ENCODE data around the gene DNAJC22.
"Not testable (repeated sequence)": the region's sequence is repeated elsewhere in the genome, so short reads cannot be mapped to it uniquely, and the experiment has no call there.

Gene DNAJC22

DNA sequence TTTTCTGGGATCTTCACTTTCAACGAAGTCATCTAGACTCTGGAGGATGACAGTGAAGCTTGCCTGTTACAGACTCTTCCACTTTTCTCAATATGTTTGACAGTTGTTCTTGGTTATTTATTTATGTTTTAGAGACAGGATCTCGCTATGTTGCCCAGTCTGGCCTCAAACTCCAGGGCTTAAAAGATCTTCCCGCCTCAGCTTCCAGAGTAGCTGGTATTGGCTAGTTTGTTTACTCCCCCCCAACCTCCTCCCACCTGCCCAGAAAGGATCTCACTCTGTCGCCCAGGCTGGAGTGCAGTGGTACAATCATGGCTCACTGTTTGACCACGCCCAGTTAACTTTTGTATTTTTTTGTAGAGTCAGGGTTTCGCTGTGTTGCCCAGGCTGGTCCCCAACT lies 23.9 kb downstream of the DNAJC22 start:
- Histone ChIP-seq H3K79me2 (ENCODE audit: insufficient read depth, low read length) (peaks cover 43% of the 10 kb centered on the region), H3K27me3 (ENCODE audit: insufficient read depth, low read length) (no peaks in the 10 kb centered on the region), H3K36me3 (ENCODE audit: insufficient read depth, low read length) (peaks cover 10% of the 10 kb centered on the region; the same call in 1 of the 2 replicates), H3F3A (ENCODE audit: insufficient read depth, low read length) (no peaks in the 10 kb centered on the region), H3K4me3 (ENCODE audit: low read depth, low read length, poor library complexity, severe bottlenecking) (no peak overlapping the region), H4K20me1 (ENCODE audit: insufficient read depth, low read length) (no peaks in the 10 kb centered on the region), H2AFZ (ENCODE audit: low read length) (no peak overlapping the region), H3K9ac (ENCODE audit: low read length) (no peak overlapping the region), H3K4me1 (ENCODE audit: insufficient read depth, low read length, severe bottlenecking) (peaks cover 30% of the 10 kb centered on the region), H3K27ac (ENCODE audit: low read depth, low read length, poor library complexity, severe bottlenecking) (peak overlapping the region; percentile 77), H3K9me3 (ENCODE audit: low read length) (no peaks in the 10 kb centered on the region), H3K4me2 (ENCODE audit: low read length) (no peak overlapping the region), H3K9me2 (ENCODE audit: low read depth, low read length) (no peaks in the 10 kb centered on the region)
- TF ChIP-seq, protein P1, sequence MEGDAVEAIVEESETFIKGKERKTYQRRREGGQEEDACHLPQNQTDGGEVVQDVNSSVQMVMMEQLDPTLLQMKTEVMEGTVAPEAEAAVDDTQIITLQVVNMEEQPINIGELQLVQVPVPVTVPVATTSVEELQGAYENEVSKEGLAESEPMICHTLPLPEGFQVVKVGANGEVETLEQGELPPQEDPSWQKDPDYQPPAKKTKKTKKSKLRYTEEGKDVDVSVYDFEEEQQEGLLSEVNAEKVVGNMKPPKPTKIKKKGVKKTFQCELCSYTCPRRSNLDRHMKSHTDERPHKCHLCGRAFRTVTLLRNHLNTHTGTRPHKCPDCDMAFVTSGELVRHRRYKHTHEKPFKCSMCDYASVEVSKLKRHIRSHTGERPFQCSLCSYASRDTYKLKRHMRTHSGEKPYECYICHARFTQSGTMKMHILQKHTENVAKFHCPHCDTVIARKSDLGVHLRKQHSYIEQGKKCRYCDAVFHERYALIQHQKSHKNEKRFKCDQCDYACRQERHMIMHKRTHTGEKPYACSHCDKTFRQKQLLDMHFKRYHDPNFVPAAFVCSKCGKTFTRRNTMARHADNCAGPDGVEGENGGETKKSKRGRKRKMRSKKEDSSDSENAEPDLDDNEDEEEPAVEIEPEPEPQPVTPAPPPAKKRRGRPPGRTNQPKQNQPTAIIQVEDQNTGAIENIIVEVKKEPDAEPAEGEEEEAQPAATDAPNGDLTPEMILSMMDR (IDR thresholded peaks at IDR 0.05; ENCODE audit: low read length): no peak
- TF ChIP-seq EZH2 (IDR thresholded peaks at IDR 0.05; ENCODE audit: borderline replicate concordance, low read length): no peak

DNA sequence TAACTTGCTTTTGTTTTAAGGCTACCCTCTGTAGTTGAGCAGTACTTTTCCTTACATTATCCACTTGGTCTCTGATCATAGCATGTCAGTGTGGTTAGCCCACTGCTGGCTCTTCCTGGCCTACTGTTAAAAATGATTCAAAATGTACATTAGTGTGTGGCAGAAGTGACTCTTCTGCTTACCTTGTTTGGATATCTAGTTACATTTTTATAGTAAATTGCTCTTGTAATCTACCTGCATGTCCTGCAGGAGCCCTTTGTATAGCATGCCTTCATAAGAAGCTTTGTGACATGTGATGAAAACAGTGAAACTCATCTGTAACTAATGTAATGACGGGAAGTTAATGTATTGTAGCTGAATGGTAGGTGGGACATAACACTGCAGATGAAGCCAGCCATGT lies 28.7 kb downstream of the DNAJC22 start:
- peaks cover 39% of the 10 kb centered on the region for H3K79me2 ChIP-seq (ENCODE audit: insufficient read depth, low read length)
- no peak overlapping the region for H3K4me2 ChIP-seq (ENCODE audit: low read length)
- no peak overlapping the region for H2AFZ ChIP-seq (ENCODE audit: low read length)

DNA sequence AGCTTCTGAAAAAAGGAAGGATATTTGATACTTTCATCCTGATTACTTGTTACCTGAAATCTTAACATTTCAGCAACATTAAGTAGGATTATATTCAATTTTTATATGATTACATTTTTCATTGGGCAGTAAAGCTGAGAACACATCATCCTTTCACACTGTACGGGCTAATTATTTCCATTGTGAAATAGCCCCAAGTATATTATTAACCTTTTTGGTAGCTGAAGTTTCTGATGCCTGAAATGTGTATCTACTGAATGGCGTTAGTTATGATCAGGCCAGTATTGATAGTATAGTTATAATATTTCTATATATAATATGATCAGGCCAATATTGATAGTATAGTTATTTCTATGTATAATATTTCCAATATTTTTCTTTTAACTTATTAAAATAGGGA lies 30.7 kb downstream of the DNAJC22 start:
- H3K79me2 ChIP-seq (ENCODE audit: insufficient read depth, low read length): peaks cover 42% of the 10 kb centered on the region
- no peak for TF ChIP-seq EZH2 (IDR thresholded peaks at IDR 0.05; ENCODE audit: borderline replicate concordance, low read length)
- TF ChIP-seq, protein P1 (IDR thresholded peaks at IDR 0.05; ENCODE audit: low read length): no peak
- no peaks in the 10 kb centered on the region for H4K20me1 ChIP-seq (ENCODE audit: insufficient read depth, low read length)

More for the DNA sequence above, 28.7 kb downstream of the DNAJC22 start:
- H3K36me3 ChIP-seq (ENCODE audit: insufficient read depth, low read length): peaks cover 10% of the 10 kb centered on the region; the same call in 1 of the 2 replicates
- no peaks in the 10 kb centered on the region for H3K27me3 ChIP-seq (ENCODE audit: insufficient read depth, low read length)
- no peaks in the 10 kb centered on the region for H3F3A ChIP-seq (ENCODE audit: insufficient read depth, low read length)
- no peak overlapping the region for H3K4me3 ChIP-seq (ENCODE audit: low read depth, low read length, poor library complexity, severe bottlenecking)
- H3K9ac ChIP-seq (ENCODE audit: low read length): no peak overlapping the region
- no peaks in the 10 kb centered on the region for H4K20me1 ChIP-seq (ENCODE audit: insufficient read depth, low read length)
- no peak for TF ChIP-seq EZH2 (IDR thresholded peaks at IDR 0.05; ENCODE audit: borderline replicate concordance, low read length)
- TF ChIP-seq, protein P1 (IDR thresholded peaks at IDR 0.05; ENCODE audit: low read length): no peak
- no peaks in the 10 kb centered on the region for H3K4me1 ChIP-seq (ENCODE audit: insufficient read depth, low read length, severe bottlenecking)
- H3K9me2 ChIP-seq (ENCODE audit: low read depth, low read length): no peaks in the 10 kb centered on the region
- H3K9me3 ChIP-seq (ENCODE audit: low read length): no peaks in the 10 kb centered on the region
- H3K27ac ChIP-seq (ENCODE audit: low read depth, low read length, poor library complexity, severe bottlenecking): no peak overlapping the region

DNA sequence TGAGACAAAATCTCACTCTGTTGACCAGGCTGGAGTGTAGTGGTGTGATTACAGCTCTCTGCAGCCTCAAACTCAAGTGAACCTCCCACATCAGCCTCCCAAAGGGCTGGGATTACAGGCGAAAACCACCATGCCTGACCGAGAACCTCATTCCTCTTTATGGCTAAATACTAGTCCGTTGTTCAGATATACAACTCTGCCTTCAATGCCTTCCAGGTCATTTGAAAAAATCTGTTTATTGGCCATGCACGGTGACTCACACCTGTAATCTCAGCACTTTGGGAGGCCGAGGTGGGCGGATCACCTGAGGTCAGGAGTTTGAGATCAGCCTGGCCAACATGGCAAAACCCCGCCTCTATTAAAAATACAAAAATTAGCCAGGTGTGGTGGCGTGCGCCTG lies 33.5 kb downstream of the DNAJC22 start:
- not testable (repeated sequence) for H3K9me2 ChIP-seq (ENCODE audit: low read depth, low read length); H3K4me3 ChIP-seq (ENCODE audit: low read depth, low read length, poor library complexity, severe bottlenecking); H2AFZ ChIP-seq (ENCODE audit: low read length); H3K4me1 ChIP-seq (ENCODE audit: insufficient read depth, low read length, severe bottlenecking); H3K4me2 ChIP-seq (ENCODE audit: low read length); H3F3A ChIP-seq (ENCODE audit: insufficient read depth, low read length); H3K27ac ChIP-seq (ENCODE audit: low read depth, low read length, poor library complexity, severe bottlenecking); H4K20me1 ChIP-seq (ENCODE audit: insufficient read depth, low read length); H3K9me3 ChIP-seq (ENCODE audit: low read length); H3K27me3 ChIP-seq (ENCODE audit: insufficient read depth, low read length); H3K36me3 ChIP-seq (ENCODE audit: insufficient read depth, low read length); H3K9ac ChIP-seq (ENCODE audit: low read length)
- peaks cover 54% of the 10 kb centered on the region for H3K79me2 ChIP-seq (ENCODE audit: insufficient read depth, low read length)

More for the DNA sequence above, 30.7 kb downstream of the DNAJC22 start:
- H3K4me1 ChIP-seq (ENCODE audit: insufficient read depth, low read length, severe bottlenecking): peaks cover 3% of the 10 kb centered on the region
- 0 out of 2 replicates have a peak, but pooled peaks cover 3% of the 10 kb centered on the region for H3K36me3 ChIP-seq (ENCODE audit: insufficient read depth, low read length)
- no peak overlapping the region for H3K9ac ChIP-seq (ENCODE audit: low read length)
- H3K9me2 ChIP-seq (ENCODE audit: low read depth, low read length): no peaks in the 10 kb centered on the region
- H3K4me2 ChIP-seq (ENCODE audit: low read length): no peak overlapping the region
- H2AFZ ChIP-seq (ENCODE audit: low read length): no peak overlapping the region
- no peak overlapping the region for H3K4me3 ChIP-seq (ENCODE audit: low read depth, low read length, poor library complexity, severe bottlenecking)
- H3F3A ChIP-seq (ENCODE audit: insufficient read depth, low read length): no peaks in the 10 kb centered on the region
- H3K9me3 ChIP-seq (ENCODE audit: low read length): no peaks in the 10 kb centered on the region
- no peaks in the 10 kb centered on the region for H3K27me3 ChIP-seq (ENCODE audit: insufficient read depth, low read length)
- no peak overlapping the region for H3K27ac ChIP-seq (ENCODE audit: low read depth, low read length, poor library complexity, severe bottlenecking)

All from OCI-LY1 (cell line).